ENCODE results near the gene CELF3.
"Not testable (repeated sequence)": the region's sequence is repeated elsewhere in the genome, so short reads cannot be mapped to it uniquely, and the experiment has no call there.

The CELF3 gene

DNA sequence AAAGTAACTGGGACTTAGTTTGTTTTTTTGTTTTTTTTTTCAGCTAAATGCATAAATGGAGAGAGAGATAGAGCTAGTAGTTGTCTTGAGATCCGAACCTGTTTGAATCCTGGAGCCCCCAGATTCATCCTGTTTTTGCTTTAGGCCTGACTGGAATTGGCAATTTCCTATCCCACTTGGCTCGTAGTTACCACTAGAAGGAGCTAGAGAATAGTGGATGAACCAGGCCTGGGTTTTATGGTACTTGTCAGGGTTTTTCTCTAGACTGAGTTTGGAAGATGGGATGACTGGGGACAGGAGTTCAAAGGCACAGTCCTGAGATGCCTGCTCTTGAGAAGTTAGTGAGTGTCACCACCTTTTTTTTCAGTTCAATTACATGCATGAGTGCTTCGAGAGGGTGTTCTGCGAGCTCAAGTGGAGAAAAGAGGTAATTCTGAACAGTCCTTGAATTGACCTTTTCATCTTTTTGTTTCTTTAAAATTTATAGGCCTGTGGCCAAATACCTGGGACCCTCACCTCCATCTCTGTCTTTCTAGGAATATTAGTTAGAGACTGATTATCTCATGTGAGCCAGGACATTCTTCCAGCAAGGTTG, 23.4 kb downstream of the CELF3 start:
- no peak for DNase-seq

DNA sequence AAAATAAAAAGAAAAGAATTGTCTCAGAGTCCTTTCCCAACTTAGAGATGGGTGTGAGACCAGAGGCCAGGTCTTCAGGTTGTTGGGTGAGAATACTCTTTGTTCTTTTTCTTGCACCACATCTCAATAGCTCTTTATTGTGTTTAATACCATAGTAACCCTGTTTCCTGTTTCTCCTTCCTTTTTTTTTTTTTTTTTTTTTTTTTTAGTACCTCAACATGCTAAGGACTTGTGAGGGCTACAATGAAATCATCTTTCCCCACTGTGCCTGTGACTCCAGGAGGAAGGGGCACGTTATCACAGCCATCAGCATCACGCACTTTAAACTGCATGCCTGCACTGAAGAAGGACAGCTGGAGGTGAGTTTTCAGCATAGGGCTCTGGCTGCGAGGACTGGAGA, 24.4 kb downstream of the CELF3 start:
- DNase-seq = no peak

DNA sequence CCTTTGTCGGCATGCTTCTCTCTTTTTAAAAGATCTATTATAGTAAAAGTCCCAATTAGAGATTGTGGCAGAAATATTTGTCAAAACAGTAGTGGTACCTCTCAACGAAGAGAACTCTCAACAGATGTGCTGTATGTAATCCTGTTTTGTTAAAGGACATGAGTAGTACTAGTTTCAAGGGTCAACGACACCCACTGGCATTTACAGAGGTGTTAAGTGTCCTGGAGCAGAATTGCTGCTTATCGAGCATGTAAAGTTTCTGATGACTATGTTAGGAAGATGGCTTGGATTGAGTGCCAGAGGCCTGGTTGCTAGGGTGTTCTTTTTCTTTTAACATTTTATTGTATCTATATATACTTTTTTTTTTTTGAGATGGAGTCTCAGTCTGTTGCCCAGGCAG, 27.1 kb downstream of the CELF3 start:
- DNase-seq = no peak

DNA sequence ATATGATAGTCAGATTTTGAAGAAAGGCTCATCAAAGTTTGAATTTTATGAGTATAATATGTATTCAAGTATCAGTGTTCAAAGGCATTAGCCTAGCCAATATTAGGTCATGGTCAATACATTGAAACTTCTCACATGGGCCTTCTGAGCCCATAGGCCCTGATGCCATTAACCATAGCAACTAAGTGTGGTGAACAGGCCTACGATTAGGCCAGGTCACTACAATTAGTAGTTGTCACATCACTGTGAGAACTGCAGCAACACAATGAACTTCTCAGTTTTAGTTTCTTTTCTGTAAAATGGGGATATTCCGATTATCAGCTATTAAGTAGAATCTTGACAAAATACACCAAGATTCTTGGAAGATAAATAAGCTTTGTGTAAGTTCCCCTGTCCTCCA, 30.0 kb downstream of the CELF3 start:
- no peak for DNase-seq

DNA sequence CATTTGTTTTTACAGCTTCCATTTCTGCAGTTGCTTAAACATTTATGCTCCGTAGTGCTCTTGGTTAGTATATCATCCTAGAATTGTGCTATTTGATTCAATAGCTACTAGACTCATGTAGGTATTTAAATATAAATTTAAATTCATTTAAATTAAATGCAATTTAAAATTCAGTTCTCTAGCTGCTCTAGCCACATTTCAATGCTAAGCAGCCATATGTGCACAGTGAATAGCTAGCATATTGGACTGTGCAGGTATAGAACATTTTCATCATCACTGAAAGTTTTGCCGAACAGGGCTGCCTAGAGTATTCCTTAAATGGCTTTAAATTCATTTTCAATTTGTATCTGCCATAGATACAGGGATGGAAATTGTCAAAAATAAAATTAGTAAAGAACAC, 32.5 kb downstream of the CELF3 start:
- DNase-seq = no peak

DNA sequence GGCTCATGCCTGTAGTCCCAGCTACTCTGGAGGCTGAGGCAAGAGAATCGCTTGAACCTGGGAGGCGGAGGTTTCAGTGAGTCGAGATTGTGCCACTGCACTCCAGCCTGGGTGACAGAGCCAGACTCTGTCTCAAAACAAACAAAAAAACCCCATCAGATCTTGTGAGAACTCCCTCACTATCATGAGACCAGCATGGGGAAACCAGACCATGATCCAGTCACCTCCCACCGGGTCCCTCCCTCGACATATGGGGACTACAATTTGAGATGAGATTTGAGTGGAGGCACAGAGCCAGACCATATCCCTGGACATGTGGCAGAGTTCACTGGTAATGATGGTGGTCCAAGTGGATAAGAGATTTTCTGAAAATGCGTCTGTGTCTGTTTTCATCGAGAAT, 33.7 kb downstream of the CELF3 start:
- DNase-seq = not testable (repeated sequence)

DNA sequence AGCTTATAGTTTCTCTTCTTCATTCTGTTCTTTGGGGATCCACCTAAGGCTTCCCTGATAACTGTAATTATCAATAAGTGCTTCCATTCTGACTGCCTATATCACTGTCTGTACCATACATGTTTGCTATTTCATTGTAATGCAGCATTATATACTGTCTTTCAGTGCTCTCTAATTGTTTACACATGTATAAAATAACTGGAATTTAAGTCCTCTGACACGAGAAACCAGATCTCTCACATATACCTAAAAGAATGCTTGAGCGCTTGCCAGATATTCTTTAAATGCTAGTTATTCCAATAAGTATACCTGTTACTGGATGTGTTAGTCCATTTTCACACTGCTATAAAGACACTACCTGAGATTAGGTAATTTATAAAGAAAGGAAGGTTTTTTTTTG, 34.7 kb downstream of the CELF3 start:
- no peak for DNase-seq

DNA sequence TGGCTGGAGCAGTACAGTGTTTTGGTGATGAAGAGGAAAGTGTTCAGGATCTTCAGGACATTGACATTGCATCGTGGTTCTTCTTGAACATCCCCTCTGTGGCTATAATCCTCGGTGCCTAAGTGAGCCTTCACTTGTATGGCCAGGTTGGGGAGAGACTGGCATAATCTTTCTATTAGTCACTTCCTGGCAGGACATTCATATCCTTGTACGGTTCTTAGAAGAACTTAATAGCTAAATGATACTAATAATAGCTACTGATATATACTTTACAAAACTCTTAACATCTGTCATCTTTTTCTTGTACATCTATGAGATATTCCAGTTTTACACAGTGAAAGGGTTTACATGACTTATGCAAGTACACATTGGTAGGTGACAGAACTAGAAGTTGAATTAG, 35.8 kb downstream of the CELF3 start:
- no peak for DNase-seq

DNA sequence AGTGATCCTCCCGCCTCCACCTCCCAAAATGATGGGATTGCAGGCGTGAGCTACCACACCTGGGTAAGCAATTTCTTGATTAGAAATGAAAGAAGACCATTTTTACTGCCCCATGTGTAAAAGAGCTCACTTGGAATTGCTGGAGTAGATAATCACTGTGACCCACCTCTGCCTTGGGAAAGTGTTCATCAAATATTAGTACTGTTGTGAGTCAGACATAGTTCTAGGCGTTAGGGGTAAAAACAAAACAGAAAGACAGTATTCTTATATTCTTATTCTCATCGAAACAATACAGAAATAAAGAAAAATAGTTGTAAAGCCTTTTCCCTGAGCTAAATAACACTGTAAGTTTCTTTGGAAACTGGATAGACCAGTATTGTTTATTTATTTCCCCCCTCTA, 36.2 kb downstream of the CELF3 start:
- no peak for DNase-seq

DNA sequence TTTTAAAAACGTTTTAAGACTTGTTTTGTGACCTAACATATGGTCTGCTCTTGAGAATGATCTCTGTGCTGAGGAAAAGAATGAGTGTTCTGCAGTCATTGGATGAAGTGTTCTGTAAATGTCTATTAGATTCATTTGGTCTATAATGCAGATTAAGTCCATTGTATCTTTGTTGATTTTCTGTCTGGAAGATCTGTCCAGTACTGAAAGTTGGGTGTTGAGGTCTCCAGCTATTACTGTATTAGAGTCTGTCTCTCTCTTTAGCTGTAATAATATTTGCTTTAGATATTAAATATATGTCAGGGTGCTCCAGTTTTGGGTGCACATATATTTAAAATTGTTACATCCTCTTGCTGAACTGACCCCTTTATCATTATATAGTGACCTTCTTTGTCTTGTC, 43.2 kb downstream of the CELF3 start:
- no peak for DNase-seq

DNA sequence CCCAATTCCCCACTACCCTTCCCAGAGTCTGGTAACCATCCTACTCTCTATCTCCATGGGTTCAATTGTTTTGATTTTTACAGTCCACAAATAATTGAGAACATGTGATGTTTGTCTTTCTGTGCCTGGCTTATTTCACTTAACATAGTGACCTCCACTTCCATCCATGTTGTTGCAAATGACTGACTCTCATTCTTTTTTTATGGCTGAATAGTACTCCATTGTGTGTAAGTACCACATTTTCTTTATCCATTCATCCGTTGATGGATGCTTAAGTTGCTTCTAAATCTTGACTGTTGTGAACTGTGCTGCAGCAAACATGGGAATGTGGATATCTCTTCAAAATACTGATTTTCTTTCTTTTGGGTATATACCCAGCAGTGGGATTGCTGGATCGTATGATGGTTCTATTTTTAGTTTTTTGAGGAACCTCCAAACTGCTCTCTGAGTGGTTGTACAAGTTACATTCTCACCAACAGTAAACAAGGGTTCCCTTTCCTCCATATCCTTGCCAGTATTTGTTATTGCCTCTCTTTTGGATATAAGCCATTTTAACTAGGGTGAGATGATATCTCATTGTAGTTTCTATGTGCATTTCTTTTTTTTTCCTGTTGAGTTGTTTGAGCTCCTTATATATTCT, 46.4 kb downstream of the CELF3 start:
- DNase-seq = not testable (repeated sequence)

DNA sequence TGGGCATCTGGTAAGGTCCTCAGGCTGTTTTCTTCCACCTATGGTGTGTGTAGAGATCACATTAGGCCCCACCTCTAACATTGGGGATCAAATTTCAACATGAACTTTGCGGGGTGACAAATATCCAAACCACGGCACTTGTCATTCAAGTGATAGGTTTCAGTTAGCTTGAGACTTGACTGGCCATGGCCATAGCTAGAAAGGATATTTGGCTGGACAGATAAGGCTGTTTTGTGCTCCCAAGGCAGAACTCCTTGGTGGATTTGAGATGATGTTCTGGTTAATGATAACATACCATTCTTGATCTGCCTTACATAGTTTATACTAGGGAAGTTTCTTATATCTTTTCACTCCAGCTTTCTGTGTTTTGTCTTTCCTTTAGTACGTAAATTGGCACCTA, 48.5 kb downstream of the CELF3 start:
- no peak for DNase-seq

DNA sequence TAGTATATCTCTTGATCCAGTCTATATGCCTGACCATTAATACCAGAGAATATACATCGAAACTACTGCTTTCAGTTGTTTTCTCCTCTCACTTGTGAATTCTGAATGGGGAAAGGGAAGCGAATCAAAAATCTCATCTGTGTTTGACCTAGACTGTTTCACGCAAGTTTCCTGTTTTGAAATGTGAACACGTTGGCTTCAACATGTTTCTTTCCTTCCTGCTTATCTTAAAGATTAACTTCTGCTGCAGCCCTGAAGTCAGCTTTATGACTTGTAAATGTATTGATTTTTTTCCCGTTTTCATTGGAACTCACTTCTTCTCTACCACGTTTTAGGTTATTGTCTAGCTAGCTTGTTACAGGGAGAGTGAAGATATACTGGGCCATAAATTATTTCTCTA, 54.9 kb downstream of the CELF3 start:
- DNase-seq = no peak

DNA sequence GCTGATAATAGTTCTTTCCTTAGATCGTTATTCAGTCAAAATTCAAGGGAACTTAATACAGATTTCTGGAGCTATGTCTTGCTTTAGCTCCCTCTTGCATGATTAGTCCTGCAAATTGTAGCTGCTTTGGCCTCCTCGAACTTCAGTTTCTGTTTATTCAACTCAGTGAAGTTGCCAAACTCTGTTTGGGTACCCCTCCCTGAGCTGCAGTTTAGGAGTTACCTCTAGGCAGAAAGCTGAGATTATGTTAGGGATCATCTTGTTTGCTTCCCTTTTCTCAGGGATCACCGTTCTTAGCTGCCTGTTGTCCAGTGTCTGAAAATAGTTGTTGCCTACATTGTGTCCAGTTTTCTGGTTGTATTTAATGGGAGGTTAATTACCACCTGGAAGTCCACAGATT, 61.2 kb downstream of the CELF3 start:
- no peak for DNase-seq

DNA sequence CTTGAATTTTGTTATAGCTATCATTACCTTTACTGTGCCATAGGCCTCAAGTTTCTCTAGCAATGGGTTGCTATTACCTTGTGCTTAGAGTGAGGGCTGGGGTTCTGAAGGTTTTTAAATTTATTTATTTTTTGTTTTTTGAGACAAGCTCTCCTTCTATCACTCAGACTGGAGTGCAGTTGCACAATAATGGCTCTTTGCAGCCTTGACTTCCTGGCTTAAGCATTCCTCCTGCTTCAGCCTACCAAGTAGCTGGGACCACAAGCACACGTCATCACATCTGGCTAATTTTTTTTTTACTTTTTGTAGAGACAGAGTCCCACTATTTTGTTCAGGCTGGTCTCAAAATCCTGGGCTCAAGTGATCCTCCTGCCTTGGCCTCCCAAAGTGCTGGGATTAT, 63.2 kb downstream of the CELF3 start:
- peak; percentile 7 for DNase-seq
